Measurements from ENCODE around the gene MC1R.

Gene MC1R

DNA sequence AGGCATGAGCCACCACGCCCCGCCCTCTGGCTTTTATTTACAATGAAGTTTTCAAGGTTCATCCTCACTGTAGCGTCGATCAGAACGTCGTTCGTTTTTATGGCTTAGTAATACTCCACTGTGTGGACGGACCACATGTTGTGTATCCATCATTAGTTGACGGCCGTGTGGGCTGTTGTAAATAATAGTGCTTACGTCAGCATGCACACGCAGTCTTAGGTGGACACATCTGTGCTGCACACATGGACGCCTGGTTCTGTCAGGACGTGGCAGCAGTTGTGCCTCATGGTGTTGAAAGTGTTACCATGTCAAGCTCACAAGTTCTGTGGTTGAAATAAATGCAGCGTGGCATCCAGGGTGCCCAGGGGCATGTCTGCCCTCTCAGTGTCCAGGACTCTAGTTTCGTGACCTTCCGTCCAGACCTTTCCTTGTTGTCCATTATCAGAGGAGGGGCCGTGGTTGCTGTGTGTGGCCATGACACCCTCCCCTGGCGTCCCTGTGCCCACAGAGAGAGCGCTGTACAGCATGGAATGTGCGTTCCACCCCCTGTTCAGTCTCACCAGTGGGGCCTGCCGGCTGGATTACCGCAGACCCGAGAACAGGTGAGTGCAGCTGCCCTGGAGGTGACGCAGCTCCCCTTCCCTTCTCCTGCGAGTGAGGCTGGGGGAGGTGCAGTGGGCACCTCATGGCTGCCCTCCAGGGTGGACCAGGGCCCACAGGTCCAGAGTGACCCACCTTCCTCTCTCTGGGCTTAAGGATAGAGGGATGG lies 23.0 kb upstream of the MC1R start:
- Histone ChIP-seq H3K4me1 (no peaks in the 10 kb centered on the region), H3K4me2 (ENCODE audit: low read length) (no peak overlapping the region), H3K4me3 (ENCODE audit: low read depth, low read length) (no peak overlapping the region), H3K9ac (no peak overlapping the region), H3K79me2 (peaks cover 26% of the 10 kb centered on the region), H2AFZ (no peak overlapping the region), H3K27me3 (ENCODE audit: control insufficient read depth, insufficient read depth, low read length) (no peaks in the 10 kb centered on the region), H3K36me3 (ENCODE audit: control insufficient read depth, insufficient read depth, low read length) (no peaks in the 10 kb centered on the region), H3K9me3 (ENCODE audit: control insufficient read depth, low read length) (no peaks in the 10 kb centered on the region), H3K27ac (no peak overlapping the region)
- TF ChIP-seq, protein P1, sequence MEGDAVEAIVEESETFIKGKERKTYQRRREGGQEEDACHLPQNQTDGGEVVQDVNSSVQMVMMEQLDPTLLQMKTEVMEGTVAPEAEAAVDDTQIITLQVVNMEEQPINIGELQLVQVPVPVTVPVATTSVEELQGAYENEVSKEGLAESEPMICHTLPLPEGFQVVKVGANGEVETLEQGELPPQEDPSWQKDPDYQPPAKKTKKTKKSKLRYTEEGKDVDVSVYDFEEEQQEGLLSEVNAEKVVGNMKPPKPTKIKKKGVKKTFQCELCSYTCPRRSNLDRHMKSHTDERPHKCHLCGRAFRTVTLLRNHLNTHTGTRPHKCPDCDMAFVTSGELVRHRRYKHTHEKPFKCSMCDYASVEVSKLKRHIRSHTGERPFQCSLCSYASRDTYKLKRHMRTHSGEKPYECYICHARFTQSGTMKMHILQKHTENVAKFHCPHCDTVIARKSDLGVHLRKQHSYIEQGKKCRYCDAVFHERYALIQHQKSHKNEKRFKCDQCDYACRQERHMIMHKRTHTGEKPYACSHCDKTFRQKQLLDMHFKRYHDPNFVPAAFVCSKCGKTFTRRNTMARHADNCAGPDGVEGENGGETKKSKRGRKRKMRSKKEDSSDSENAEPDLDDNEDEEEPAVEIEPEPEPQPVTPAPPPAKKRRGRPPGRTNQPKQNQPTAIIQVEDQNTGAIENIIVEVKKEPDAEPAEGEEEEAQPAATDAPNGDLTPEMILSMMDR (IDR thresholded peaks at IDR 0.05): no peak

DNA sequence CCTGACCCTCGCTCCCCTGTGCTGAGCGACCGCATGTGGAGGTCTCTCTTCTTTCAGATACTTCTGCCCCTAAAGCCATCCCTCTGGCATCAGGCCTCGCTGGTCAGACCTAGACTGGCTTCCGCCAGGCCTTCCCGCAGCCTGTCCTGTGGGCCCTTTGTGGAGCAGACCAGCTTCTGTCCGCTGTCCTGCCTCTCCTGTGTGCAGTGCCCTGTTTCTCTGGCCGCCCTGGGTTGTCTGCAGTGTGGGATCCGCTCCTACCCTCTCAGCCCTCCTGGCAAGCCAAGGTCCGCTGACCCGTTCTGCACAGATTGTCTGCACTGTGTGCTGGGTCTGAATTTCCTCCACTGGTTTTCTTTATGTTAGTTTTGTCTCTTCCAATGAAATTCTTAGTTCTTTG lies 21.5 kb upstream of the MC1R start:
- no peak overlapping the region for H2AFZ ChIP-seq
- no peak overlapping the region for H3K4me2 ChIP-seq (ENCODE audit: low read length)
- H3K4me3 ChIP-seq (ENCODE audit: low read depth, low read length): no peak overlapping the region
- H3K4me1 ChIP-seq: no peaks in the 10 kb centered on the region
- TF ChIP-seq, protein P1 (IDR thresholded peaks at IDR 0.05): no peak
- H3K27ac ChIP-seq: no peak overlapping the region
- H3K79me2 ChIP-seq: peaks cover 16% of the 10 kb centered on the region
- H3K27me3 ChIP-seq (ENCODE audit: control insufficient read depth, insufficient read depth, low read length): no peaks in the 10 kb centered on the region
- no peak overlapping the region for H3K9ac ChIP-seq
- no peaks in the 10 kb centered on the region for H3K36me3 ChIP-seq (ENCODE audit: control insufficient read depth, insufficient read depth, low read length)
- no peaks in the 10 kb centered on the region for H3K9me3 ChIP-seq (ENCODE audit: control insufficient read depth, low read length)

DNA sequence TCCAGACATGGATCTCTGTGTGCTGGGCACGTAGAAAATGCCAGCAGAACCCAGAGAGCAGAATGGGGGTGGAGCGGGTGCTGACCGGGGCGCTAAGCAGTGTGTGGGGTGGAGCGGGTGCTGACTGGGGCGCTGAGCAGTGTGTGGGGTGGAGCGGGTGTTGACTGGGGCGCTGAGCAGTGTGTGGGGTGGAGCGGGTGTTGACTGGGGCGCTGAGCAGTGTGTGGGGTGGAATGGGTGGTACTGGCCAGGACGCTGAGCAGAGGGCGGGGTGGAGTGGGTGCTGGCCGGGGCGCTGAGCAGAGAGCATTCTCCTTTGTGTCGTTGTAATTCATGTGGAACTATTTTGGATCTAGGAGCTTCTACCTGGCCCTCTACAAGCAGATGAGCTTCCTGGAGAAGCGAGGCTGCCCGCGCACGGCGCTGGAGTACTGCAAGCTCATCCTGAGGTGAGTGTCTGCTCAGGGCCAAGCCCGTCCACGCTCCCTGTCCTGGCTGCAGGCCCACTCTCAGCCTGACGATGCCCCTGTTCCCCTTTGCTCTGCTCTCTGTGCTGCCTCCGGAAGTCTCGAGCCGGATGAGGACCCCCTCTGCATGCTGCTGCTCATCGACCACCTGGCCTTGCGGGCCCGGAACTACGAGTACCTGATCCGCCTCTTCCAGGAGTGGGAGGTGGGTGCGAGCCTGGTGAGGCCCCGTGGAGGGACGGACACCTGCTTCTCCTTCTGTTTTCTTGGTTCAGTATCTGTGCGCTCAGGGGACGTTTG lies 20.3 kb upstream of the MC1R start:
- no peak overlapping the region for H3K9ac ChIP-seq
- H3K79me2 ChIP-seq: peaks cover 16% of the 10 kb centered on the region
- no peak overlapping the region for H3K27ac ChIP-seq
- H3K36me3 ChIP-seq (ENCODE audit: control insufficient read depth, insufficient read depth, low read length): no peaks in the 10 kb centered on the region
- TF ChIP-seq, protein P1 (IDR thresholded peaks at IDR 0.05): no peak
- H2AFZ ChIP-seq: no peak overlapping the region
- no peaks in the 10 kb centered on the region for H3K4me1 ChIP-seq
- H3K4me3 ChIP-seq (ENCODE audit: low read depth, low read length): no peak overlapping the region
- no peaks in the 10 kb centered on the region for H3K27me3 ChIP-seq (ENCODE audit: control insufficient read depth, insufficient read depth, low read length)
- no peaks in the 10 kb centered on the region for H3K9me3 ChIP-seq (ENCODE audit: control insufficient read depth, low read length)
- no peak overlapping the region for H3K4me2 ChIP-seq (ENCODE audit: low read length)

DNA sequence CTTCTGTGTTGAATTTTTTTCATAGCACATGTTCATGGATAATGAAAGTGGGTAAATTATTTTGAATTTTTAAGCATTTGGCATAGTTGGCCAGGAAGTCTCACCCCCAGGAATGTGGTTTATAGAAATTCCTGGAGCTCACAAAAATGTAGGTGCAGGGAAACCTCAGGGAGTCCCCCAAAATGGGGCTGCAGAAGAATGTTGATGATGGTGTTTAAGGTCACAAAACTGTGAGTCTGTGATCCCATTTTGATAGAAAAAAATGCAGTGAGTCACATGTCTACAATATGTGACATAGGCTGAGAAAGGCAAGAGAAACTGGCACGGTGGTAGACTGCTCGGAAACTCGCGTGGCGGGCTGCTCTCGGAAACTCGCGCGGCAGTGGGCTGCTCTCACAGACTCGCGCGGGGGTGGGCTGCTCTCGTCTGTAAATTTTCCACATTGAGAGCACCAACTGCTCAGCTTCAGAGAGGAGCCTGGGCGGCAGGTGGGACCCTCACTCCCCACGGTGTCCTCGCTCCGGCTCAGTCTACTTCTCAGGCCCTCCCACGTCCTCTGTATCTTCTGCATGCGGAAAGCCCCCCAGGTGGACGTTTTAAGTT lies 18.7 kb upstream of the MC1R start:
- TF ChIP-seq, protein P1 (IDR thresholded peaks at IDR 0.05): no peak
- no peaks in the 10 kb centered on the region for H3K27me3 ChIP-seq (ENCODE audit: control insufficient read depth, insufficient read depth, low read length)
- no peak overlapping the region for H3K4me2 ChIP-seq (ENCODE audit: low read length)
- H3K9me3 ChIP-seq (ENCODE audit: control insufficient read depth, low read length): no peaks in the 10 kb centered on the region
- H3K79me2 ChIP-seq: peaks cover 14% of the 10 kb centered on the region
- H3K4me1 ChIP-seq: no peaks in the 10 kb centered on the region
- no peaks in the 10 kb centered on the region for H3K36me3 ChIP-seq (ENCODE audit: control insufficient read depth, insufficient read depth, low read length)
- no peak overlapping the region for H3K9ac ChIP-seq
- H2AFZ ChIP-seq: no peak overlapping the region
- H3K27ac ChIP-seq: no peak overlapping the region
- H3K4me3 ChIP-seq (ENCODE audit: low read depth, low read length): no peak overlapping the region
